Right atrium auricular region (tissue), 2 donors: ENCODE data around the gene LARP4B. TPM values are rescaled to one million over a fixed set of nuclear protein-coding genes. Genes with fewer than 3 reads are reported as not detected.

Experiments used
- DNase-seq: peaks from one replicate; pipeline ENCODE4 v3.0.0-alpha.2; 2019; ENCODE audit warnings: low spot score
- H3K27ac ChIP-seq, 2 donors: fragments of 200-600 bp; sonication (generic); 1 replicate in 1 of 2; 2 replicates in 1 of 2; pipeline ENCODE4 v1.5.1; 2016 to 2019
- H3K27me3 ChIP-seq, 2 donors: fragments of 200-600 bp; sonication (generic); one replicate each; pipeline versions ENCODE4 v1.5.1 to v1.6.0; 2017 to 2019
- H3K36me3 ChIP-seq: fragments of 200-600 bp; sonication (generic); one replicate; pipeline ENCODE4 v1.5.1; 2016
- H3K4me1 ChIP-seq, 2 donors: fragments of 200-600 bp; sonication (generic); one replicate each; pipeline versions ENCODE4 v1.5.1 to v1.6.0; 2017 to 2019
- H3K4me3 ChIP-seq, 2 donors: fragments of 200-600 bp; sonication (generic); 1 replicate in 1 of 2; 2 replicates in 1 of 2; pipeline ENCODE4 v1.5.1; 2017 to 2019; ENCODE audit warnings: mild to moderate bottlenecking in 1 of 2, moderate library complexity in 1 of 2
- H3K9me3 ChIP-seq, 2 donors: fragments of 200-600 bp; sonication (generic); one replicate each; pipeline ENCODE4 v1.5.1; 2019
- total RNA-seq, 2 donors: library from RNA; depleted of rRNA; stranded (reverse); fragments of >200 nt; gene quantifications; one replicate each; pipeline ENCODE4 v1.1.0, GENCODE V29; 2016
- TF ChIP-seq, protein P1 (sequence below), 2 donors: fragments of 200-600 bp; sonication (generic); IDR thresholded peaks; one replicate each; pipeline ENCODE4 v1.5.1; 2019; ENCODE audit warnings: antibody characterized with exemption in 2 of 2

LARP4B gene
- total RNA-seq, 2 donors from 2014 or later, result 24.2 to 26.1 TPM

DNA sequence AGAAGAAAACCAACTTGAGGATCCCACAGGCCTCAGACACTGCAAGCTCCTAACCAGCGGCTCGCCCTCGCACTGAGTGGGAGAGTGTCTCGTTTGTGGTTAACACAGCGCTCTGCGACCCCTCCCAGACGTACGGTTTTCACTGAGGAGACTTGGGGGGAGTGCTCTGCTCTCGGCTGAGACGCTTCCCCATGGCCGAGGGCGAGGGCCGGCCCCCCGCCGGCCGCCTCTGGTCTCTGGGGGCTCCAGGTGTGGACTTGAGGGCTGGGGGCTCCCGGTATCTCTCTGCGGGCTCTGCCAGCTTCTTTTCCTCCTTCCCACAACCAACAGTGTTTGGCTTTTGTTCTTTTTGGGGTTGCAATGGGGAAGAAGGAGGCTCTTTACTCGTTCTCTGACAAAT is 118.7 kb downstream of the LARP4B start:
- DNase-seq, result no peak
- peaks cover 56% of the 10 kb centered on the region for H3K36me3 ChIP-seq
- no peak overlapping the region for H3K4me3 ChIP-seq
- peaks cover 0 to 18% of the 10 kb centered on the region in 2 donors for H3K4me1 ChIP-seq
- H3K27ac ChIP-seq, result no peak overlapping the region
- H3K9me3 ChIP-seq, result no peaks in the 10 kb centered on the region
- TF ChIP-seq, protein P1, sequence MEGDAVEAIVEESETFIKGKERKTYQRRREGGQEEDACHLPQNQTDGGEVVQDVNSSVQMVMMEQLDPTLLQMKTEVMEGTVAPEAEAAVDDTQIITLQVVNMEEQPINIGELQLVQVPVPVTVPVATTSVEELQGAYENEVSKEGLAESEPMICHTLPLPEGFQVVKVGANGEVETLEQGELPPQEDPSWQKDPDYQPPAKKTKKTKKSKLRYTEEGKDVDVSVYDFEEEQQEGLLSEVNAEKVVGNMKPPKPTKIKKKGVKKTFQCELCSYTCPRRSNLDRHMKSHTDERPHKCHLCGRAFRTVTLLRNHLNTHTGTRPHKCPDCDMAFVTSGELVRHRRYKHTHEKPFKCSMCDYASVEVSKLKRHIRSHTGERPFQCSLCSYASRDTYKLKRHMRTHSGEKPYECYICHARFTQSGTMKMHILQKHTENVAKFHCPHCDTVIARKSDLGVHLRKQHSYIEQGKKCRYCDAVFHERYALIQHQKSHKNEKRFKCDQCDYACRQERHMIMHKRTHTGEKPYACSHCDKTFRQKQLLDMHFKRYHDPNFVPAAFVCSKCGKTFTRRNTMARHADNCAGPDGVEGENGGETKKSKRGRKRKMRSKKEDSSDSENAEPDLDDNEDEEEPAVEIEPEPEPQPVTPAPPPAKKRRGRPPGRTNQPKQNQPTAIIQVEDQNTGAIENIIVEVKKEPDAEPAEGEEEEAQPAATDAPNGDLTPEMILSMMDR (IDR thresholded peaks at IDR 0.05), result no peak
- no peaks in the 10 kb centered on the region for H3K27me3 ChIP-seq

DNA sequence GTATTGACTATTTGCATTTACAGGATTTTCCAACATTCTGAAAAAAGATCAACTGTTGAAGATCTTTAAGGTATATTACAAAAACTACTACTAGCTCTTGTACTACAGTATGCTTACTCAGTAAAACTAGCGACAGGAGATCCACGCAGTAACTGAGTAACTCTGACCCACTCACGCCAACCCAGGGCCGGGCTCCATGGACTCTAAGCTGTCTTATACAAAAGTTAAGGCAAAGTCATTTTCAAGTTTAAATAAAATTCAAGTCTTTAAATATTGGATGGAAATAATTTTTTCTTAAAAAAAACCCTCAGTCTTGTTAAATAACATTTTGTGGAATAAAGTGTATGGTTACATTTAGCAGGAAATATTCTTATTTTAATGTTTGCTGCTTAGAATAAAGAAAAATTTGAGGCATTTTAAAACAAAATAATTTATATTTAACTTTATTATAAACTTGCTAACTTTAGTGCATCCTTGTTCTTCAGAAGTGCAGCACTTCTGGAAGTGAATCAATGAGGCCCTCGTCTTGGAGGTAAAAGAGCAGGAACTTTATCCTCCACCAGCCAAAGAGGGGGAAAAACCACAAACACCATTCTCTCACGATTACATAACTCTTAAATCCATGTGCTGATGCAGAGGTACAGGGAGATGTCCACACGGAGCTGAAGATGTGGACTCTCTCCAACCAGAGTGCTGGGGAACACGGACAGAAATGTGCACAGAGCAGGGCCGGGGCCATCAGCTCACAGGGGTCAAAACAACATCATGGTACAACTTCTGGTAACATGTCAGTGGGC is 119.9 kb downstream of the LARP4B start:
- Histone ChIP-seq H3K36me3 (peaks cover 68% of the 10 kb centered on the region), H3K27ac (no peak overlapping the region), H3K4me3 (no peak overlapping the region), H3K4me1 (peaks cover 0 to 6% of the 10 kb centered on the region in 2 donors), H3K9me3 (no peaks in the 10 kb centered on the region), H3K27me3 (no peaks in the 10 kb centered on the region)
- TF ChIP-seq, protein P1 (IDR thresholded peaks at IDR 0.05), result no peak
- DNase-seq, result no peak

DNA sequence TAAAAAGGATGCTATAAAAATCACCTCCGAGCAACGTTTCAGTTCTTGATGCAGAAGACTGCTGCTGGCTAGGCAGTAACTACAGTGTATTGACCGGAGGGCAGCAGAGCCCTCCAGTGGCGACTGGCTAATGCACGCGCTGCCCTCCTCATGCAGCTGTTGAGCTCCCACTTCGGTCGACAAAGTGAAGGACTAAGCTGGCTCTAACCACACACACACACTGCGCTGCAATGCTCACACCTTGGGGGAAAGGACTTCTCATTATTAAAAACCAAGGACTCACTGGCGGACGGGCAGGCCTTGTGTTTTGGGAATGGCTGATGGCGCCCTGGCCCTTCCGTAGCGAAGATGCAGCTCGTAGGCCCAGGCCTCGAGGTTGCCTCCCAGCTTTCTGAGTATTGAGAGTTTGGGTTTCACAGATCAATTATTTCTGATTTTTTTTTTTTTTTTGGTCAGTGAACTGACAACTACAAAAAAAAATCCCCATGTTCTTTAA is 121.1 kb downstream of the LARP4B start:
- Histone ChIP-seq H3K27ac (peak overlapping the region; percentile 23 to 65), H3K4me1 (peaks cover 0 to 5% of the 10 kb centered on the region in 2 donors), H3K27me3 (no peaks in the 10 kb centered on the region), H3K9me3 (no peaks in the 10 kb centered on the region), H3K4me3 (no peak overlapping the region), H3K36me3 (peaks cover 60% of the 10 kb centered on the region)
- TF ChIP-seq, protein P1 (IDR thresholded peaks at IDR 0.05), result peak in 1 of 2 donors; percentile 20
- peak; percentile 47 for DNase-seq

DNA sequence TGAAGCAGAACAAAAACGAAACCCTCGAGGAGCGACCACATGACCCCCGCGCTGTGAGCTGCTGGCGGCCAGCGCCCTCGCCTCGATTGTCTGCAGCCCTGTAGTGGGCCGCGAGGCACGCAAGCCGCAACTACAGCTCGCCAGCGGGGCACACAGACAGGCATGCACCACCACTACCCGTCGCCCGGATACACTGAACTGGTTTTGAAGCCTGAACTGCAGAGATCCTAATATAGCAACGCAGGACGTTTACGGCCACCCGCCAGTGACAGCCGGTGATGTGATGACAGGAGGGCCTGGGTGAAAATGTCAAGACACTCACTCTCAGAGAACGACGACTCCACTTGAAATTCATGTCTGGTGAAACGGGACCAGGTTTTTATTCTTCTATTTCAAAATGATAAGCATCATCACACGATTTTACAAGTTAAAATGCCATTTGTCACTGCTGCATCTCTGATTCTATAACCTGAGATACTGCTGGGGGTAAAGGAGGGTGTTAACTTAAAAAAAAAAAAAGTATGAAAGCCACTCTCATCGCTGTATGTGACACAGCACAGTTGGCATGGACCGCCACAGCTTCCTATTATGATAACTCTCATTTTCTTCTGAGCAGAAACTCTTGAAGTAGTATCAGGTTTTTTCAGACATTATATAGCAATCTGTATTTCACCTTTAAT is 121.7 kb downstream of the LARP4B start:
- TF ChIP-seq, protein P1 (IDR thresholded peaks at IDR 0.05), result no peak
- peak; percentile 64 for DNase-seq

DNA sequence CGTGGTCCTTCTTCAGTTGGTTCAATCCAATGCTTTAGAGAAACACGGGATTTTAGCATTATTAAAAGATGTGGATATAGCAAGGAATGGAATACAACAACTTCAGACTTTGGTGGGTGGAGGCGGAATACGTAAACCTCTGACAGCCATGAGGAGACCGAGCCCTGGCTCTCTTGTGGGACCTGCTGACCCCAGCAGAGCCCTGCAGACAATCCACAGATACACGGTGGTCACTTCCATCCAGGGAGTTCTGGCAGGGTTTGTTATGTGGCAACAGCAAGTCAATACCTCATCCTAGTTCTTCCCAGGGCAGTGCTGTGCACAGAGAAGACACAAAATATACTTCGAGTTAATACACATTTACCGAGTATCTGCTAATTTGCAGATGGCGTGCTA is 123.5 kb downstream of the LARP4B start:
- no peaks in the 10 kb centered on the region for H3K9me3 ChIP-seq
- TF ChIP-seq, protein P1 (IDR thresholded peaks at IDR 0.05), result no peak
- no peak overlapping the region for H3K27ac ChIP-seq
- H3K4me1 ChIP-seq, result peaks cover 0 to 5% of the 10 kb centered on the region in 2 donors
- peaks cover 35% of the 10 kb centered on the region for H3K36me3 ChIP-seq
- H3K4me3 ChIP-seq, result no peak overlapping the region
- no peaks in the 10 kb centered on the region for H3K27me3 ChIP-seq
- DNase-seq, result peak; percentile 50

More for the DNA sequence above, 121.7 kb downstream of the LARP4B start:
- H3K27ac ChIP-seq, result peak overlapping the region; percentile 32 to 65
- peaks cover 54% of the 10 kb centered on the region for H3K36me3 ChIP-seq
- H3K4me3 ChIP-seq, result no peak overlapping the region
- H3K27me3 ChIP-seq, result no peaks in the 10 kb centered on the region
- H3K4me1 ChIP-seq, result peaks cover 0 to 5% of the 10 kb centered on the region in 2 donors
- no peaks in the 10 kb centered on the region for H3K9me3 ChIP-seq
